ENCODE data around the gene SYP. TPM values are rescaled to one million over a fixed set of nuclear protein-coding genes. Genes with fewer than 3 reads are reported as not detected.

Gene SYP
- total and polyA plus RNA-seq, 9 of the 15 experiments (the other 6 are each of a cell fraction or from before 2014, with no cell fraction given): 0.48 to 5.1 (median 2.6) TPM

GRCh38 chrX:49186125-49187027, 13.6 kb downstream of the SYP start, which contains the start of gene PRICKLE3 (continued):
- TF ChIP-seq NKRF (IDR thresholded peaks at IDR 0.05; ENCODE audit: borderline replicate concordance) (peak; percentile 53; the same call in 1 of the 2 replicates), USF1 (CRISPR knock-in tag; IDR thresholded peaks at IDR 0.05) (peak; percentile 80), LCOR (CRISPR knock-in tag; IDR thresholded peaks at IDR 0.05) (0 out of 2 replicates have a peak, but pooled peaks have one; percentile 38), ETV1 (tag; conservative IDR thresholded peaks at IDR 0.05; ENCODE audit: low read depth) (0 out of 2 replicates have a peak, but pooled peaks have one; percentile 37), ARID3A (IDR thresholded peaks at IDR 0.05; ENCODE audit: borderline replicate concordance, low read depth, low read length) (no peak), CTBP1 (IDR thresholded peaks at IDR 0.05; ENCODE audit: borderline replicate concordance) (peak; percentile 72; the same call in 1 of the 2 replicates), ZC3H8 (IDR thresholded peaks at IDR 0.05) (no peak), ATF7 (IDR thresholded peaks at IDR 0.05) (peak; percentile 53), ZNF609 (CRISPR knock-in tag; IDR thresholded peaks at IDR 0.05; ENCODE audit: borderline replicate concordance) (no peak), L3MBTL2 (IDR thresholded peaks at IDR 0.05) (peak; percentile 92), MLX (CRISPR knock-in tag; conservative IDR thresholded peaks at IDR 0.05) (0 out of 4 replicates have a peak, but pooled peaks of 1 of the 2 experiments have one; percentile 17), MEF2D (tag; conservative IDR thresholded peaks at IDR 0.05; ENCODE audit: low read depth) (no peak), ZFP36 (IDR thresholded peaks at IDR 0.05; ENCODE audit: low read depth, low read length, partially characterized antibody) (no peak), MYC (IDR thresholded peaks at IDR 0.05; ENCODE audit: low read depth, low read length) (peak; percentile 95), MYC (CRISPR knock-in tag; IDR thresholded peaks at IDR 0.05; ENCODE audit: borderline replicate concordance, low read depth) (0 out of 2 replicates have a peak, but pooled peaks have one; percentile 21), HDAC2 (IDR thresholded peaks at IDR 0.05) (0 out of 2 replicates have a peak, but pooled peaks have one; percentile 23)
